Fibroblast of mammary gland (primary cell): Measurements from ENCODE around the gene NRN1L.
A peak's percentile ranks its signal among the peaks of the same experiment; 100 is the strongest.

Experiments used
- DNase-seq: peaks from one replicate; pipeline ENCODE4 v3.0.0-alpha.2; 2010; ENCODE audit warnings: low read depth
- H3K4me3 ChIP-seq: 2 replicates; pipeline ENCODE4 v1.5.1; 2011; ENCODE audit warnings: low read depth, mild to moderate bottlenecking, low read length, moderate library complexity; ENCODE audit not compliant: control insufficient read depth
- CTCF ChIP-seq: conservative IDR thresholded peaks from 2 replicates; pipeline ENCODE4 v1.5.1; 2011; ENCODE audit warnings: low read depth, low read length, inconsistent platforms; ENCODE audit not compliant: control insufficient read depth, insufficient read depth

Gene NRN1L

GRCh38 chr16:67848118-67848517 is 36.6 kb upstream of the NRN1L start:
- H3K4me3 ChIP-seq = peak overlapping the region; percentile 88
- DNase-seq = no peak
- TF ChIP-seq CTCF = no peak

GRCh38 chr16:67853670-67854069 is 31.0 kb upstream of the NRN1L start:
- DNase-seq = no peak
- H3K4me3 ChIP-seq = no peak overlapping the region
- no peak for TF ChIP-seq CTCF

GRCh38 chr16:67855789-67856188 is 28.9 kb upstream of the NRN1L start:
- DNase-seq = no peak
- no peak for TF ChIP-seq CTCF
- no peak overlapping the region for H3K4me3 ChIP-seq

- no peak for DNase-seq
- H3K4me3 ChIP-seq = no peak overlapping the region
- TF ChIP-seq CTCF = no peak
These were observed 27.6 kb upstream of the NRN1L start for GRCh38 chr16:67856927-67857546.

- peak; percentile 97 for DNase-seq
- H3K4me3 ChIP-seq = no peak overlapping the region
- no peak for TF ChIP-seq CTCF
These were observed 27.0 kb upstream of the NRN1L start for GRCh38 chr16:67857547-67858233.

GRCh38 chr16:67858500-67858899 is 26.2 kb upstream of the NRN1L start:
- H3K4me3 ChIP-seq = no peak overlapping the region
- no peak for DNase-seq
- TF ChIP-seq CTCF = no peak
